Articular chondrocyte of knee joint (primary cell): ENCODE measurements around the gene FOLH1. TPM values are rescaled to one million over a fixed set of nuclear protein-coding genes. Genes with fewer than 3 reads are reported as not detected.

ENCODE experiments used
- total RNA-seq: library from RNA; depleted of rRNA; stranded (reverse); fragments of >200 nt; gene quantifications from 2 replicates; pipeline ENCODE4 v1.2.3, GENCODE V29; 2012

FOLH1 gene
- not detected in 2 replicates for total RNA-seq

DNA sequence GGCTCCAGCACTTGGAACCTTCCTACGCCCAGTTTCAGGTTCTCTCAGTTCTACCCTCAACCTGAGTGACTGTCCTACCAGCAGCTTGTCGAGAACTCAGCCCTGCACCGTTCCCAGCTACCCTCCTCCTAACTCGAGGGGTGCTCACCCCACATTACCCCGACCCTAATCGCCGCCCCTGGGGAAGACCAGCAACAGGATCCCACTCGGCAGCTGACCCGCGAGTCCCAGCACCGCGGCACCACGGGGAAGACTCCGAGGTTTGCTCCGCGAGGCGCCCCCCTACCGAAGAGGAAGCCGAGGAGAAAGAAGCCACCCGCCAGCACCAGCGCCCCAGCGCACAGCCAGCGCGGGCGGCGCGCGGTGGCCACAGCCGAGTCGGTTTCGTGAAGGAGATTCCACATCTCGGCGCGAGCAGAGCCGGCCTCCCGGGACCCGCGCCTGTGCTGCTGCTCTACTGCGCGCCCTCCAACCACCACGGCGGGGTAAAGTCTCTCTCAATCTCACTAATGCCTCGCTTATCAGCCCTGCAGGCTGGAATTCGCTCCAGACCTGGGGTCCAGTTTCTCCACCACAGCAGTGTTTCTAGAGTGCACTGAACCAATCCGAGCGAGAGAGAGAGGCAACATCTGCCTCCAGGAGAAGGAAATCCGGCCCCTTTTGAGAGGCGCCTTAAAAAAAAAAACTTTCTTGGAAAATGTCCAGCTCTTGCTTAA is at the start of gene FOLH1:
Gene FOLH1, minus strand, starts transcription at position 597 of the 716 bp plus-strand sequence. Its CDS starts 193 bp downstream, at position 404.

Other genes starting within 250 kb of the FOLH1 start
- gene TRIM51G, start 224.7 kb downstream of the FOLH1 start, total RNA-seq: not detected in 2 replicates
- not detected in 2 replicates for gene TRIM49B, start 179.8 kb downstream of the FOLH1 start, total RNA-seq
- gene TRIM64C, start 149.5 kb downstream of the FOLH1 start, total RNA-seq: not detected in 2 replicates